Activated T-helper 1 cell treated with anti-CD3 and anti-CD28 coated beads, Interleukin-12 subunit alpha, Interleukin-12 subunit beta, Interleukin-2, Interleukin-4 antibody, amounts not matched to agents 30 ng/mL and 10 ng/mL and 1 ng/mL, durations not matched to agents 14 hours and 24 hours and 36 hours (primary cell): ENCODE data around the gene AUTS2. TPM values are rescaled to one million over a fixed set of nuclear protein-coding genes. Genes with fewer than 3 reads are reported as not detected.

Experiments
- DNase-seq: peaks from one replicate; pipeline ENCODE4 v3.0.0; 2021; ENCODE audit warnings: low spot score
- H3K27ac Mint-ChIP-seq: one replicate; pipeline ENCODE4 v1.8.0; 2021; ENCODE audit warnings: mild to moderate bottlenecking, mixed read lengths
- H3K27me3 Mint-ChIP-seq: one replicate; pipeline ENCODE4 v1.8.0; 2022; ENCODE audit warnings: mild to moderate bottlenecking, moderate library complexity, mixed read lengths; ENCODE audit not compliant: insufficient read depth
- H3K36me3 Mint-ChIP-seq: one replicate; pipeline ENCODE4 v1.8.0; 2021; ENCODE audit warnings: low read depth, mixed read lengths
- H3K4me1 Mint-ChIP-seq: one replicate; pipeline ENCODE4 v1.8.0; 2021; ENCODE audit warnings: low read depth, mixed read lengths
- H3K4me3 Mint-ChIP-seq: one replicate; pipeline ENCODE4 v1.8.0; 2021; ENCODE audit warnings: mild to moderate bottlenecking, moderate library complexity, mixed read lengths
- H3K9me3 Mint-ChIP-seq: one replicate; pipeline ENCODE4 v1.8.0; 2021; ENCODE audit warnings: mixed read lengths
- intact Hi-C: fragments of 100-400 bp; cut with micrococcal nuclease; formaldehyde crosslinking; loops from one replicate; pipeline ENCODE4 v1.15.1; 2024
- total RNA-seq: library from RNA; stranded (reverse); gene quantifications from 2 replicates; pipeline ENCODE4 v1.2.3, GENCODE V29; 2022

Gene AUTS2
- total RNA-seq, 1 donor from 2014 or later: 2.7 TPM

DNA sequence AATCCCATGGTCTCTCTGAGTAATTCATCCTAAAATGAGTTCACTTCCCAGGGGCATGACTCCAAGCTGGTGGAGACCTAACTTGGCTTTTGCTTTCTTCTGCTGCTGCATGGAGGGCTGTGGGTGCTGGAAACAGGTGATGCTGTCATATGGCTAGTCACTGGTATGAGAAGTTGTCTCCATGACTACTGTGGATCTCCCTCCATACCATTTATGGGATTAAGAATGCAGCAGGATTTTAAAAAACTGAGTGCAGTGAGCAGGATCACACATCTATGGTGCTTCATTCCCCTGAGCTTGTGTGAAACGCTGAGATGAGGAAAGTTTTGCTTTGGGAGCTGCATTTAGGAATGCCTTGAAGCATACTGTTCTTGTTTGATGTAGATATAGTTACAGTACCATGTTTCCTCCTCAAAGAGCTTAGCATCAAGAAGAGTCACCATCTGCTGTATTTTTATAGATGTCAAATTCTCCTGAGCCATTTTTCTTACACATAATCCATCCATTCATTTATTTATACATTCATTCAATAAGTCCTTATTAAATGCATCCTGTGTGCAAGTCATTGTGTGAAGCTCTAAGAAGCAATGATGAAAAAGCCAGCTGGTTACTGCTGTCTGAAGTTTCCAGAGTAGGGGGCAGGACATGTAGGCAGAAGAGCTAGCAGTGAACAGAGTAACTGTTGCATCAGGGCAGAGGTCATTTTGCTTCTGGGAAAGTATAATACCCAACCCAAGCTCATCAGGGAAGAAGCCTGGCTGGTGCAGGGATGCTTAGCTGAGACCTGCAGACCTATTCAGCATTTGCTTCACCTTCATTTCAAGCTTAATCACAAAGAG lies 534.8 kb downstream of the AUTS2 start:
- no peak for DNase-seq
- intact Hi-C loops: no loop called here

DNA sequence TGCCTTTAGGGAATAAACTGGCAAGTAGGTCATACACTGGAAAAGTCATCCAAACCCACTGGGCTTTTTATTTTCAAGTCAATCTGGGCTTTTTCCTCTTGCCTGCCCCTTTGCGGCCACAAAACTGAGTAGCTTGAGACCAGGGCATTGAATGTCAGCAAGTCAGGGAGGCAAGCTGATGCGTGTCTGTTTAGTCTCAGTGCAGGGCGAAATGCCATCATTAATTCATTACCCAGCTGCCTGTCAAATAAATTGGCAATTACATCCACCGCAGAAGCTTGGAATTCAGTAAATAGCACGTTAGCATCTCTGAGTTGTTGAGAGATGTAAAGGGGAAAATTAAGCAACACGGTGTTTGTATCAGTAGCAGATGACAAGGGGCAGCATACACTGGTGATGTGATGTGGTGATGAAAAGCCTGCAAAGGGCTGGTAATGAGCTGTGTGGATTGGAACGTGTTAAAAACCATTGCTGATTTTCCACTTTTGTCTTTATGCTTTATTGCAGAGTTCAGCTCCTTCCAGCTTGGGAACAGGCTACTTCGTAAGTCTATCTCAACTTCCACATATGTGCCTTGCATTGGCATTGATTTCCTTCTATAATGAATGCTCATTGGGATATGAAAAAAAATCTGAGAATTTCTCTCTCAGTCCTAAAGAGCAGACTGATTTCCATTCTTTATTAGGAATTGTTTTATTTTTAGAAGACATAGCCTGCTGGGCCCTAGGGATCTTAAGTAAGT lies 535.9 kb downstream of the AUTS2 start:
- no peak for DNase-seq
- Mint-ChIP-seq H3K36me3 (no peaks in the 10 kb centered on the region), H3K4me3 (no peak overlapping the region), H3K27me3 (peaks cover 3% of the 10 kb centered on the region), H3K9me3 (no peaks in the 10 kb centered on the region), H3K4me1 (no peaks in the 10 kb centered on the region), H3K27ac (no peak overlapping the region)
- intact Hi-C loops: no loop called here

More for the DNA sequence above, 534.8 kb downstream of the AUTS2 start:
- H3K9me3 Mint-ChIP-seq: no peaks in the 10 kb centered on the region
- no peaks in the 10 kb centered on the region for H3K4me1 Mint-ChIP-seq
- no peaks in the 10 kb centered on the region for H3K36me3 Mint-ChIP-seq
- no peak overlapping the region for H3K27ac Mint-ChIP-seq
- peaks cover 3% of the 10 kb centered on the region for H3K27me3 Mint-ChIP-seq
- no peak overlapping the region for H3K4me3 Mint-ChIP-seq

DNA sequence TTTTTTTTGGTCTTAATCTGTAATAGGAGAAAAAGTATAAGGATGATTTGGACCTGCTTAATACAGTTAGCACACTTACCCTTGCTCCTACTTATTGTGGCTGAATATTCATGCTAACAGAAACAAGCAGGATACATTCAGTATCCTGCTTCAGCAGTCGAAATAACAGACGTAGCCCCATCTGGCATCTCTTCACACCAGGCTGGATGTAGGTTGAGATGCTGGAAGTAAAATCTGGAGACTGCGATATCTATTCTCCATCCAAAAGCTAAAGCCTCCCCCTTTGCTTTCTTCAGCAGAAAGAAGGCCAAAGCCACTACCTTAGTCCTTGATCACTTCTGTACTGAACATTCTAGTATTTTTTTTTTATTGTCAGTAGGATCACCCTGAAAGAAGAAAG lies 537.4 kb downstream of the AUTS2 start:
- H3K4me3 Mint-ChIP-seq: no peak overlapping the region
- no peaks in the 10 kb centered on the region for H3K36me3 Mint-ChIP-seq
- peaks cover 3% of the 10 kb centered on the region for H3K27me3 Mint-ChIP-seq
- H3K27ac Mint-ChIP-seq: no peak overlapping the region
- DNase-seq: no peak
- no peaks in the 10 kb centered on the region for H3K4me1 Mint-ChIP-seq
- H3K9me3 Mint-ChIP-seq: no peaks in the 10 kb centered on the region
- intact Hi-C loops: no loop called here

- H3K4me1 Mint-ChIP-seq: no peaks in the 10 kb centered on the region
- no peaks in the 10 kb centered on the region for H3K9me3 Mint-ChIP-seq
- no peak overlapping the region for H3K27ac Mint-ChIP-seq
- H3K27me3 Mint-ChIP-seq: peaks cover 3% of the 10 kb centered on the region
- DNase-seq: no peak
- no peaks in the 10 kb centered on the region for H3K36me3 Mint-ChIP-seq
- intact Hi-C loops: no loop called here
- no peak overlapping the region for H3K4me3 Mint-ChIP-seq
Measured at GRCh38 chr7:70137126-70137525, 538.9 kb downstream of the AUTS2 start.

- intact Hi-C loops: no loop called here
- Mint-ChIP-seq H3K4me3 (no peak overlapping the region), H3K27me3 (peaks cover 3% of the 10 kb centered on the region), H3K27ac (no peak overlapping the region), H3K36me3 (no peaks in the 10 kb centered on the region), H3K4me1 (no peaks in the 10 kb centered on the region), H3K9me3 (no peaks in the 10 kb centered on the region)
- DNase-seq: no peak
Measured at GRCh38 chr7:70142247-70142932, 544.1 kb downstream of the AUTS2 start.

- no peak overlapping the region for H3K4me3 Mint-ChIP-seq
- DNase-seq: no peak
- H3K36me3 Mint-ChIP-seq: no peaks in the 10 kb centered on the region
- no peak overlapping the region for H3K27ac Mint-ChIP-seq
- H3K9me3 Mint-ChIP-seq: no peaks in the 10 kb centered on the region
- H3K4me1 Mint-ChIP-seq: no peaks in the 10 kb centered on the region
- no peaks in the 10 kb centered on the region for H3K27me3 Mint-ChIP-seq
- intact Hi-C loops: no loop called here
Measured at GRCh38 chr7:70143075-70144044, 545.1 kb downstream of the AUTS2 start.

DNA sequence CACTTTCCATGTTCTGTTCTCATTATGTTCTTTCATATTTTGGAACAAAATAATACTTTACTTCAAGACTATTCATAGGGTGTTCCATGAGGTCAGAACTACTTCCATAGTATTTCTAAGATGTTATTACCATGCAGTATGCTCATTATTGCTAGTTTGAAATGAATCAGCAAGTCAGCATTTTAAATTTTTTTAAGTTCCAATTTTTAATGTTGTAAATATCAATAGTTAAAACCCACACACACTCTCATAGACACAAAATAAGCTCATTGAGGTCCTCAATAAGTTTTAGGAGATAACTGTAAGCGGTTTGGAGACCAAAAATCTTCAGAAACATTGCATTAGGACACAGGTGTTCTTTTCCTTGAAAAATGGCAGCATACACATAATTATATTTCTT lies 550.7 kb downstream of the AUTS2 start:
- no peak overlapping the region for H3K27ac Mint-ChIP-seq
- H3K9me3 Mint-ChIP-seq: no peaks in the 10 kb centered on the region
- no peaks in the 10 kb centered on the region for H3K36me3 Mint-ChIP-seq
- H3K4me3 Mint-ChIP-seq: no peak overlapping the region
- H3K4me1 Mint-ChIP-seq: no peaks in the 10 kb centered on the region
- intact Hi-C loops: no loop called here
- no peak for DNase-seq
- no peaks in the 10 kb centered on the region for H3K27me3 Mint-ChIP-seq

- Mint-ChIP-seq H3K4me1 (no peaks in the 10 kb centered on the region), H3K27me3 (no peaks in the 10 kb centered on the region), H3K4me3 (no peak overlapping the region), H3K9me3 (no peaks in the 10 kb centered on the region), H3K36me3 (no peaks in the 10 kb centered on the region), H3K27ac (no peak overlapping the region)
- intact Hi-C loops: no loop called here
- no peak for DNase-seq
Measured at GRCh38 chr7:70152313-70152712, 554.0 kb downstream of the AUTS2 start.

DNA sequence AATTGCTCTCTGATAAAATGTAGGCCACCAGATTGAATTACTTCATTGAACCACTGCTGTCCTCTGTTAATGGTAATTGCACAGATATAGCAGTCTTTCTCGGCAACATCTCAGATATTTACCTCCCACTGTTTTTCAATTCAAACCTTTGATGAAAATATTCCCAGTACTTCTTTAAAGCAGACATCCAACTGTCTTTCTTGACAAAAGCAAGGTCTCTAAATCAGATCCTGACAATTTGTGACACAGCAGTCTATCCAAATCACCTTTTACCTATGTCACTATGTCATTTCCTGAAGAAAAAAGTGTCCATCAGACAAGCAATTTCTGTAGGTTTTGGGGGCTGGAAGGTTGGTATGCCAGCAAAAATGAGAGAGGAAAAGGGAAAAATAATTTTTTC lies 555.7 kb downstream of the AUTS2 start:
- intact Hi-C loops: no loop called here
- H3K27ac Mint-ChIP-seq: no peak overlapping the region
- no peaks in the 10 kb centered on the region for H3K36me3 Mint-ChIP-seq
- H3K4me3 Mint-ChIP-seq: no peak overlapping the region
- peaks cover 4% of the 10 kb centered on the region for H3K9me3 Mint-ChIP-seq
- no peaks in the 10 kb centered on the region for H3K4me1 Mint-ChIP-seq
- no peak for DNase-seq
- H3K27me3 Mint-ChIP-seq: no peaks in the 10 kb centered on the region

- Mint-ChIP-seq H3K4me1 (no peaks in the 10 kb centered on the region), H3K27me3 (no peaks in the 10 kb centered on the region), H3K27ac (no peak overlapping the region), H3K4me3 (no peak overlapping the region), H3K36me3 (no peaks in the 10 kb centered on the region), H3K9me3 (peaks cover 4% of the 10 kb centered on the region)
- intact Hi-C loops: no loop called here
- no peak for DNase-seq
Measured at GRCh38 chr7:70154521-70155180, 556.4 kb downstream of the AUTS2 start.

- Mint-ChIP-seq H3K36me3 (no peaks in the 10 kb centered on the region), H3K4me3 (no peak overlapping the region), H3K9me3 (peaks cover 4% of the 10 kb centered on the region), H3K27ac (no peak overlapping the region), H3K27me3 (no peaks in the 10 kb centered on the region), H3K4me1 (no peaks in the 10 kb centered on the region)
- DNase-seq: no peak
- intact Hi-C loops: no loop called here
Measured at GRCh38 chr7:70156057-70156456, 557.8 kb downstream of the AUTS2 start.

- H3K4me3 Mint-ChIP-seq: no peak overlapping the region
- no peak overlapping the region for H3K27ac Mint-ChIP-seq
- H3K36me3 Mint-ChIP-seq: no peaks in the 10 kb centered on the region
- intact Hi-C loops: no loop called here
- no peak for DNase-seq
- H3K9me3 Mint-ChIP-seq: peaks cover 4% of the 10 kb centered on the region
- H3K4me1 Mint-ChIP-seq: no peaks in the 10 kb centered on the region
- H3K27me3 Mint-ChIP-seq: no peaks in the 10 kb centered on the region
Measured at GRCh38 chr7:70159121-70159520, 560.8 kb downstream of the AUTS2 start.
